Parathyroid adenoma (tissue), 2 donors: ENCODE data around the gene MCC.

ENCODE experiments used
- H2AFZ ChIP-seq: fragments of 300-600 bp; sonication (generic); one replicate; pipeline ENCODE4 v1.7.0; 2017; ENCODE audit warnings: antibody characterized with exemption, mild to moderate bottlenecking
- H3K27ac ChIP-seq: fragments of 300-600 bp; sonication (generic); one replicate; pipeline ENCODE4 v1.7.0; 2017
- H3K27me3 ChIP-seq: fragments of 300-600 bp; sonication (generic); one replicate; pipeline ENCODE4 v1.7.0; 2017; ENCODE audit warnings: low read length; ENCODE audit not compliant: control insufficient read depth, insufficient read depth
- H3K36me3 ChIP-seq: fragments of 300-600 bp; sonication (generic); one replicate; pipeline ENCODE4 v1.7.0; 2017; ENCODE audit warnings: low read length; ENCODE audit not compliant: control insufficient read depth, insufficient read depth
- H3K4me1 ChIP-seq: fragments of 300-600 bp; sonication (generic); one replicate; pipeline ENCODE4 v1.7.0; 2017; ENCODE audit warnings: control low read depth
- H3K4me2 ChIP-seq: fragments of 300-600 bp; sonication (generic); one replicate; pipeline ENCODE4 v1.7.0; 2017; ENCODE audit warnings: low read length
- H3K4me3 ChIP-seq: fragments of 300-600 bp; sonication (generic); one replicate; pipeline ENCODE4 v1.7.0; 2017; ENCODE audit warnings: low read depth, low read length
- H3K79me2 ChIP-seq: fragments of 300-600 bp; sonication (generic); one replicate; pipeline ENCODE4 v1.7.0; 2017; ENCODE audit warnings: control low read depth
- H3K9ac ChIP-seq: fragments of 300-600 bp; sonication (generic); one replicate; pipeline ENCODE4 v1.7.0; 2017; ENCODE audit warnings: mild to moderate bottlenecking
- H3K9me3 ChIP-seq: fragments of 300-600 bp; sonication (generic); one replicate; pipeline ENCODE4 v1.7.0; 2017; ENCODE audit warnings: low read length; ENCODE audit not compliant: control insufficient read depth
- CTCF ChIP-seq: fragments of 300-600 bp; sonication (generic); IDR thresholded peaks from one replicate; pipeline ENCODE4 v1.7.0; 2017; ENCODE audit warnings: antibody characterized with exemption, mild to moderate bottlenecking
- donor health status: primary hyperparathyroidism.

MCC gene

GRCh38 chr5:113490317-113490716 lies 2.1 kb upstream of the MCC start:
- no peak overlapping the region for H3K27ac ChIP-seq
- no peaks in the 10 kb centered on the region for H3K36me3 ChIP-seq
- no peak overlapping the region for H3K9ac ChIP-seq
- H3K4me3 ChIP-seq, result no peak overlapping the region
- H3K9me3 ChIP-seq, result no peaks in the 10 kb centered on the region
- no peak for TF ChIP-seq CTCF
- no peaks in the 10 kb centered on the region for H3K79me2 ChIP-seq
- H3K4me2 ChIP-seq, result no peak overlapping the region
- H3K4me1 ChIP-seq, result no peaks in the 10 kb centered on the region
- H3K27me3 ChIP-seq, result no peaks in the 10 kb centered on the region
- H2AFZ ChIP-seq, result no peak overlapping the region

GRCh38 chr5:113489299-113489698 lies 1.0 kb upstream of the MCC start:
- Histone ChIP-seq H3K4me3 (peak overlapping the region; percentile 65), H3K27ac (no peak overlapping the region), H3K36me3 (no peaks in the 10 kb centered on the region), H3K4me2 (no peak overlapping the region), H3K79me2 (no peaks in the 10 kb centered on the region), H3K4me1 (no peaks in the 10 kb centered on the region), H2AFZ (peak overlapping the region; percentile 86), H3K9me3 (no peaks in the 10 kb centered on the region), H3K9ac (no peak overlapping the region), H3K27me3 (no peaks in the 10 kb centered on the region)
- no peak for TF ChIP-seq CTCF

- Histone ChIP-seq H3K4me3 (peak overlapping the region; percentile 65), H3K27me3 (no peaks in the 10 kb centered on the region), H3K4me1 (no peaks in the 10 kb centered on the region), H3K9ac (no peak overlapping the region), H3K79me2 (no peaks in the 10 kb centered on the region), H3K36me3 (no peaks in the 10 kb centered on the region), H3K4me2 (peak overlapping the region; percentile 87), H3K27ac (peak overlapping the region; percentile 84), H3K9me3 (no peaks in the 10 kb centered on the region), H2AFZ (peak overlapping the region; percentile 86)
- TF ChIP-seq CTCF, result no peak
Observed at GRCh38 chr5:113488645-113489184, 462 bp upstream of the MCC start.

- H3K79me2 ChIP-seq, result no peaks in the 10 kb centered on the region
- no peak for TF ChIP-seq CTCF
- no peaks in the 10 kb centered on the region for H3K36me3 ChIP-seq
- H2AFZ ChIP-seq, result peak overlapping the region; percentile 86
- H3K27ac ChIP-seq, result peak overlapping the region; percentile 84
- H3K4me3 ChIP-seq, result peak overlapping the region; percentile 65
- no peaks in the 10 kb centered on the region for H3K27me3 ChIP-seq
- no peaks in the 10 kb centered on the region for H3K9me3 ChIP-seq
- no peak overlapping the region for H3K9ac ChIP-seq
- no peaks in the 10 kb centered on the region for H3K4me1 ChIP-seq
- H3K4me2 ChIP-seq, result peak overlapping the region; percentile 87
Observed at GRCh38 chr5:113487416-113487780, 855 bp downstream of the MCC start.

- Histone ChIP-seq H3K4me1 (no peaks in the 10 kb centered on the region), H3K79me2 (no peaks in the 10 kb centered on the region), H3K36me3 (no peaks in the 10 kb centered on the region), H3K9ac (no peak overlapping the region), H3K27ac (no peak overlapping the region), H2AFZ (no peak overlapping the region), H3K9me3 (no peaks in the 10 kb centered on the region), H3K27me3 (no peaks in the 10 kb centered on the region), H3K4me2 (no peak overlapping the region), H3K4me3 (no peak overlapping the region)
- no peak for TF ChIP-seq CTCF
Observed at GRCh38 chr5:113480243-113480642, 8.0 kb downstream of the MCC start.
